GM21619 (cell line): ENCODE data around the gene CDCA5.
A peak's percentile ranks its signal among the peaks of the same experiment; 100 is the strongest.
"Not testable (repeated sequence)": the region's sequence is repeated elsewhere in the genome, so short reads cannot be mapped to it uniquely, and the experiment has no call there.

ENCODE experiments used
- ATAC-seq: cut with Tn5 transposase; IDR thresholded peaks from one replicate; pipeline ENCODE4 v1.9.1; 2021; ENCODE audit not compliant: unreplicated experiment

Gene CDCA5

DNA sequence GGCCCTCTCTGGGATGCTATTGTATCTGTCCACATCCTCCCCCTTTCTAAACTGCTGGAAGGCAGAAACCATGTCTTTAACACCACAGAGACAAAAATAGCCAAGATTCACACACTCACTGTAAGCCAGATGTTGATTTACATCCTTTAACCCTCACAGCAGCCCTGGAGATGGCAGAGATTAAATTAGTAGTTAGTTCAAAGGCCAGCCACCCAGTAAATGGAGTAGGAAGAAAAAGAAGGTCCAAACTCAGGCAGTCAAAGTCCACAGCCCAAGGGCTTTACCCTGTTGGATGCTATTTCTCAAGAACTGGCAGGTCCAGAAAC, 35.8 kb upstream of the CDCA5 start:
- no peak for ATAC-seq

DNA sequence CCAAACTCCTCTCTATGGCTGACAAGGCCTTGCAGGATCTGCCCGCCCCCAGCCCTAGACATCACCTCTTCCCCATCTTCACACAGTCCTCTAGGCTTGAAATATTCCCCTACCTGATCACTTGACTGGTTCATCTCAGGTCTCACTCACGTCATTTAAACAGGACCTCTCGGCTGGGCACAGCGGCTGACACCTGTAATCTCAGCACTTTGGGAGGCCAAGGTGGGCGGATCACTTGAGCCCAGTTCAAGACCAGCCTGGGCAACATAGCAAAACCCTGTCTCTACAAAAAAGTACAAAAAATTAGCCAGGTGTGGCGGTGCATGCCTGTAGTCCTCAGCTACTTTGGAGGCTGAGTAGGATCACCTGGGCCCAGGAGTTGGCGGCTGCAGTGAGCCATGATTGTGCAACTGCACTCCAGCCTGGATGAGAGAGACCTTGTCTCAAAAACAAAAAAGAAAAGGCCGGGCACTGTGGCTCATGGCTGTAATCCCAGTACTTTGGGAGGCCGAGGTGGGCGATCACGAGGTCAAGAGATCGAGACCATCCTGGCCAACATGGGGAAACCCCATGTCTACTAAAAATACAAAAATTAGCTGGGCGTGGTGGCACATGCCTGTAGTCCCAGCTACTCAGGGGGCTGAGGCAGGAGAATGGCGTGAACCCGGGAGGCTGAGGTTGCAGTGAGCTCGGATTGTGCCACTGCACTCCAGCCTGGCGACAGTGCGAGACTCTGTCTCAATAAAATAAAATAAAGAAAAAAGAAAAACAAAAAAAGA, 35.2 kb upstream of the CDCA5 start:
- ATAC-seq: not testable (repeated sequence)

DNA sequence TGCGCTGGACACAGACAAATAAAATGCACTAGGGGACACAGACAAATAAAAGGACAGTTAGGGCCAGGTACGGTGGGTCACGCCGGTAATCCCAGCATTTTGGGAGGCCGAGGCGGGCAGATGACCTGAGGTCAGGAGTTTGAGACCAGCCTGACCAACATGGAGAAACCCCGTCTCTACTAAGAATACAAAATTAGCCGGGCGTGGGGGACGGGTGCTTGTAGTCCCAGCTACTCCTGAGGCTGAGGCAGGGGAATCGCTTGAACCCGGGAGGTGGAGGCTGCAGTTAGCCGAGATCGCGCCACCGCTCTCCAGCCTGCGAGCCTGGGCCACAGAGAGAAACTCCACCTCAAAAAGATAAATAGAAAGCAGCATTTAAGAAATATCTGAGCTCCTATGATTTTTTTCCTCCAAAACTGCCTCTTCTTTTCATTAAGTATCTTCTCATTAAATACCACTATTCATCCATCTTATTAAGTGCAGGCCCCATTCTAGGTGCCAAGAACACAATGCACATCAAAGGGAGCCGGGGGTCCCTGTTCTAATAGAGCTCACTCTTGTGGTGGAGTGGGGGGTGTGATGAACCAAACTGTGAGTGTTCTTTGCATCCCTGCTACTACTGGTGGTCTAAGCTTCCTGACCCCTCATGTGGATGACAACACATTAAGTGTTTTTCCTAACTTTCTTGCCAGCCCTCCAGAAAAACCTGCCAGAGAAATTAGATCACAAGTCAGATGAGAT, 34.4 kb upstream of the CDCA5 start:
- no peak for ATAC-seq

DNA sequence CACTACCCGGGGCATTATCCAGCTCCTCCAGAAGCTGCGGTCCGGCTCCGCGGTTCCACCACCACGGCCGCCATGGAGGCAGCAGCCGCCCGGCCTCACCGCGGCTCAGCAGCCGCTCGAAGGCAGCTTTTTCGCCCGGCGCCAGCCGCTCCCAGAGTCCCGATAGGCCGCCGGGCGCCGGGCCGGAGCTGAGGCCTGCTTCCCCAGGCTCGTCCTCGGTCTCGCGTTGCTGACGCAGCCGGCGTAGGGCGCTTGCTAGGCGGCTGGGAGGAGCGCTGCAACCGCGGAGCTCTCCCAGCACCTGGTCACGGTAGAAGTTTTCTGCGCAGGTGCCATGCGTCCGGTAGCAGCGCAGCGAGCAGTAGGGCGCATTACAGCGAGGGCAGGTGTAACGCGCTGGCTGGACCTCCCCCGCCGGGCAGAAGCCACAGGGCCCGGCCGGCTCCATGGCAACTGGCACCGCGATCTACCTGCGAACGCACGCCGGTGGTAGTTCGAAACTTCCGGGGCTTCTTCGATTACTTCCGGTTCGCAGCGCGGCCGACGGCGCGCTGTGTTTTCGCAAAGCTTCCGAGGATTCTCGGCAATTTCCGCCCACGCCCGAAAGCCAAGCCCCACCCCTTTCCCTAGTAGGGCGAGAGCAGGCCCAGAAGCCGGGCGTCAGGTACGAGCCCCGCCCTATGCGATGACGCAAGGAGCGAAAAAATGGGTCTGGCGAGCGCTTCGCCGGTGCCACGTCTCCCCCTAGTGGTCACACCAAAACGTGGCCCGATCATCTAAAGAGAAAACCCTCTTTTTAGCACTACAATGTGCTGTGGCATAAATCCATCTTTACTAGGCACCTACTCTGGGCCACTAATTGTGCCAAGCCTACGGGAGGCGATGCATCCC, 33.6 kb upstream of the CDCA5 start, which contains the start of gene ZNHIT2:
Gene ZNHIT2 (minus strand): TSS at position 496 of the 891 bp plus-strand sequence. CDS start 48 bp downstream, at position 448.
- ATAC-seq: peak; percentile 49

DNA sequence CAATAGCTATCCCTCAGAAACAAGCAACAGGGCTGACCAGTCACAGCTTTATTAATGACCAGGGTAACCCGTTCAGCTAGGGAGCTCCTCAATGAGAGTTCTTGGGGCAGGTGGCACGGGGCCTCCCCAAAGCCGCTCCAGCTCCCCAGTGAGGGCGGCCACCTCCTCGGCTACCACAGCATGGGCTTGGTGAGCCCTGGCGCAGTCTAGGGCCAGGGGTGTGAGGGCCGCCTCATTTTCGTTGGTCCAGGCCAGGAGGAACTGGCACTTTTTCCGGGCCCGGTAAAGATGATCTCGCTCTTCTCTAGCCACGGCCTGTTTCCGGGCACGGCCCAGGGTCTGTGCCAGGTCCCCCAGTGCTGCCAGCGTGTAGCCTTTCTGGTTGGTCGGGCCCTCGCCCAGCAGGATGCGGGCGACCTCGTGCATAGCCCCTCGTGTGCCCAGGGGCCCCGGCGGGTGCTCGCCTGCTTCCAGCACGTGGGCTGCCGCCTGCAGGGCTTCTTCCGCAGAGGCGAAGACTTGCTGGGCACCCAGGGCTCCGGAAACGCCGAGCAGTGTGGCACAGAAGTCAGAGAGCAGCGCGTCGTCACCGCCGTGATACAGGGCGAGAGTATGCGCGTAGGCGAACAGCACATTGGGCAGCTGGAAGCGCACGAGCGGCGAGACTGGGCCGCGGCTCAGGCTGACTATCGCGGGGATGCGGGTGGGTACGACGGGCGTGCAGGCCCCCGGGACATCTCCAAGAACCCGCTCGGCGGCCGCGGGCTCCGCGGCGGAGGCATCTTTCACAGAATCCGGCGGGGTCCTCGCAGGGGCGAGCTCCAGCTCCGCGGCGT, 32.7 kb upstream of the CDCA5 start:
- ATAC-seq: no peak

DNA sequence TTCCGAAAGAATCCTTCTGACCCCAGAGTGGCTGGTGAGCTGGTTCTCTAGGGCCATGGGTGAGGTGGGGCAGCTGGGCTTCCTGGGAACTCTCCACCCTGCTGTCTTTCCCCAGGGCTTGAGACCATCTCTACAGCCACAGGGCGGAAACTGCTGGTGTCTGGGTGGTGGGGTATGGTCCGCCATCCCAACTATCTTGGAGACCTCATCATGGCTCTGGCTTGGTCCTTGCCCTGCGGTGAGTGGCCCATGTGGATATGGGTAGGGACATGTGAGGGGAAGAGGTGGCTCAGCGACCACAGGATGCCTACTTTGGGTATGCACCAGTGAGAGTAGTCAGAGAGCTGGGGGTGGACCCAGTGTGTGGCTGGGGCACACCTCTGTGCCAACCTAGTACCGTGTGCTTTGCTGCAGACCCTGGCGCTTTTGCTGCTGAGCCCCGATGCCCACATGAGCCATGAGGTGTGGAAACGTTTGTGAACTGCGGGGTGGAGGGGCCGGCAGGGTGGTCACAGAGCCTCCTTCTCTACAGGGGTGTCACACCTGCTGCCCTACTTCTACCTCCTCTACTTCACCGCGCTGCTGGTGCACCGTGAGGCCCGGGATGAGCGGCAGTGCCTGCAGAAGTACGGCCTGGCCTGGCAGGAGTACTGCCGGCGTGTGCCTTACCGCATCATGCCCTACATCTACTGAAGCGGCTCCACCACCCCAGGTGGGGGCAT, 31.7 kb upstream of the CDCA5 start:
- no peak for ATAC-seq

DNA sequence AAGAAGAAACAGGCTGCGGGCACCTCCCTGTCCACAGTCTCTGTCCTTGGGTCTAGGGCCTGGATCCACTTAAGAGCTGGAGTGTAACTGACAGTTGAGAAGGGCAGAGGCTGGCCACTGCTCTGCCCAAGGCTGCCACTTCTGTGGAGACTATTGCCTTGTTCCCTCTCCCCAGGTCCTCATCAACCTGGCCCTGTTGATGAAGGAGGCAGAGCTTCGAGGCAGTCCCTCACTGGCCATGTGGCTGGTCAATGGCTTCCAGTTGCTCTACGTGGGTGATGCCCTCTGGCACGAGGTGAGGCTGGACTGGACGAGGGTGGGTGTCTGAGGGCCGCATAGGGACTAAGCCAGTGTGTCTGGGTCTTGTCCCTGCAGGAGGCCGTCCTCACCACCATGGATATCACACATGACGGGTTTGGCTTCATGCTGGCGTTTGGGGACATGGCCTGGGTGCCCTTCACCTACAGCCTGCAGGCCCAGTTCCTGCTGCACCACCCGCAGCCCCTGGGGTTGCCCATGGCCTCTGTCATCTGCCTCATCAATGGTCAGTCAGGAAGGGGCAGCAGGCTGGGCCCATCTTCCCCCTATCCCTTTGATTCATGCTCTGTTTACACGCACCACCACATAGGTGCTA, 30.8 kb upstream of the CDCA5 start:
- ATAC-seq: no peak

DNA sequence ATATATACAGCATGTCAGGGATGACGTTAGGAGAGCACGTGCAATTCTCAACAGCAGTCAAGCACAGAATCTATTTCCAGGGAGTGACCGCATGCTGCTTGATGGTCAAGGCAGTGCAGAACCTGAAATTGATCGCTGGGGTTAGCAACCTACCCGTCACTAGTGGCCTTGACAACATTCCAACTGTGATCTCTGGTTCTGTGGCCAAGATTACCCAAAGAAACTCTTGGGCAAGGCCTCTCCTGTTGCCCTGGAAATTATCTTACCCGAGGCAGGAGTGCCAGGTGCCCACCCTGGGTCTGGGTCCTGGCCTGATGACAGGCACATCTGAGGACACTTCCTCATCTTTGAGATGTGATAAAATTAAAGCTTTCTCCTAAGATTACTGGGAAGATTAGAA, 30.0 kb upstream of the CDCA5 start:
- no peak for ATAC-seq

DNA sequence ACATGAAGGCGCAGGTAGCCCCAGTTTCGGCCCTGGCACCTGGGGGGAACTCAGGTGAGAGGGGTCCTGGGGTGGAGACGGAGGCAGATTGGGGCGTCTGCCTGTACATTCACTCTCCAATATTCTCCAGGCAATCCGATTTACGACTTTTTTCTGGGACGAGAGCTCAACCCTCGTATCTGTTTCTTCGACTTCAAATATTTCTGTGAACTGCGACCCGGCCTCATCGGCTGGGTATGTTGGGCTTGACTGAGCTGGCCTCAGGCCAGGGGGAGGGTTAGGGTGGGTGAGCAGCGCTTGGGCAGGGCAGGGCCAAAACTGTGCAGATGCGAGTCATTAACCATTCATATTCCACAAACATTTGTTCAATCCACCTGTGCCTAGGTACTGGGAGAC, 29.5 kb upstream of the CDCA5 start:
- no peak for ATAC-seq

DNA sequence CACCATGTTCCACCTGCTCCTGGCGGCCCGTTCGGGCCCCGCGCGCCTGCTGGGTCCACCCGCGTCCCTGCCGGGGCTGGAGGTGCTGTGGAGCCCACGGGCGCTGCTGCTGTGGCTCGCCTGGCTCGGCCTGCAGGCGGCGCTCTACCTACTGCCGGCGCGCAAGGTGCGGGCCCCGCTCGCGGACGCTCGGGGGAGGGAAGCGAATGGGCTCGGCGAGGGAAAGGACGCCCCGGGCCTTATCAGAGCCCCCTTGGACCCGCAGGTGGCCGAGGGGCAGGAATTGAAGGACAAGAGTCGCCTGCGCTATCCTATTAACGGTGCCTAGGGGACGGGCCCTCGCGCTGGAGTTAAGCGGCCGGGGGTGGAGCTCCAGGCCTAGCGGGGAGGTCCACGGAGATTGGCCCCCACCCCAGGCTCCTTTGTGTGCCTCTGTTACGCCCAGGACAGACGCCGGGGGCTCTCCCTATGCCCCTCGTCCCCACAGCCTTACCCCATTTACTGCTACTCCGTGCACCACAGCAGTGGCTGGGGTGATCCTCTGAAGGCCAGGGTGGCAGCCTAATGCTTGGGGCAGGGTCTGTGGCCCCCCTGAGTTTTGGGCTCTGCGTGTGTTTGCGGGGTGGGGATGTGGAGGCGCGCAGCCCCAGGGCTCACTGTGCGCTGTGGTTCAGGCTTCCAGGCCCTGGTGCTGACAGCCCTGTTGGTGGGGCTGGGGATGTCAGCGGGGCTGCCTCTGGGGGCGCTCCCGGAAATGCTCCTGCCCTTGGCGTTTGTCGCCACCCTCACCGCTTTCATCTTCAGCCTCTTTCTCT, 28.9 kb upstream of the CDCA5 start:
- peak; percentile 27 for ATAC-seq

DNA sequence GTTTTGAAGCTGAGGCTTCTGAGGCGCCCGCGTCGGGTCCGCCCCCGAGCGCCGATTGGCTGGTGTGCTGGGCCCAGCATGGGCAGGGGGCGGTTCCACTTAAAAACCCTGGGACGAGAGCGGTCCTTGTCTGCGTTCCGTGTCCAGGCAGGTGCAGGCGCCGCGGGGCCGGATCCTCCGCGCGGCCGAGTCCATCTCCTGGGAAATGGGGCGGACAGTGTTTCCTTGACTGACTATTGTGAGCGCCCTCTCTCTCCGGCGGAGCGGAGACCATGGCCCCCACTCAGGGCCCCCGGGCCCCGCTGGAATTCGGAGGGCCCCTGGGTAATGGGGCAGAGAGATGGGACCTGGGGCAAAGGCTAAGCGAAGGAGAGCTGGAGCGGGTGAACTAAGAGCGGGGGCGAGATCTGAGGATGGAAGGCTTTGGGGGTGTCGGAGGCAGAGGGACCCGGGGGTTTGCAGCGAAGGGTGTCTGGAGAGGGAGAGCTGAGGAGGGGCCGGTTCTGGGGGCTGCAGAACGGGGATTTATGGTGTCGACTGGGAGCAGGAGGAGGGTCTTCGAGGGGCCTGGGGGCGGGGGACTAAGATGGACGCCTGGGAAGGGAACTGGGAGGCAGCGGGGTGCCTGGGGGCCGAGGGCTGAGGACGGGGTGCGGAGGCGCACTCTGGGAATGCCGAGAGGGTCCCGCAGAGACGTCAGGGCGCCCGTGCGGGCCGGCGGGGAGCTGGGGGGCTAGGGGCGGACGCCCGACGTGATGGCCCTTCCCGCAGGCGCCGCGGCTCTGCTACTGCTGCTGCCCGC, 28.1 kb upstream of the CDCA5 start, which contains the start of gene TM7SF2:
Gene TM7SF2 (plus strand): TSS at position 129 of the 802 bp plus-strand sequence. CDS start 144 bp downstream, at position 273.
- peak; percentile 62 for ATAC-seq

DNA sequence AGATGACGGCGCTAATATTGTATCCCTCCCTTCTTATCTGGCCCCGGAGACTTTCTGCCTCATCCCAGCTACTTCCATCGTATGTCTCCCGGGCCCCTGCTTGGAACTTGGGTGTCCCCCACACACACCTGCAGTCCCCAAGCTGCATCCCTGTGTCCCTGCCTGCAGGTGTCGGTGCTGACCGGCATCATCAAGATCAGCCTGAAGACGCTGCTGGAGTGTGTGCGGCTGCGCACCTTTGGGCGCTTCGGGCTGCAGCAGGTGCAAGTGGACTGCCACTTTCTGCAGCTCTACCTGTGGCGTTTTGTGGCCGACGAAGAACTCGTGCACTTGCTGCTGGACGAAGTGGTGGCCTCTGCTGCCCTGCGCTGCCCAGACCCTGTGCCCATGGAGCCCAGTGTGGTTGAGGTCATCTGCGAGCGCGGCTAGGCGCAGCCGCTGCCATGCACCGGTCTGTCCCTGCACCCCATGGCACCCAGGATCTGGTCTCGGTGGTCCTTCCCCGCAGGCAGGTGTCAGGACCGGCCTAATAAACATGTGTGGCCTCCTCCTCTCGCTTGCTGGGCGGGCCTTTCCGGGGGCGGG, 27.4 kb upstream of the CDCA5 start:
- no peak for ATAC-seq

DNA sequence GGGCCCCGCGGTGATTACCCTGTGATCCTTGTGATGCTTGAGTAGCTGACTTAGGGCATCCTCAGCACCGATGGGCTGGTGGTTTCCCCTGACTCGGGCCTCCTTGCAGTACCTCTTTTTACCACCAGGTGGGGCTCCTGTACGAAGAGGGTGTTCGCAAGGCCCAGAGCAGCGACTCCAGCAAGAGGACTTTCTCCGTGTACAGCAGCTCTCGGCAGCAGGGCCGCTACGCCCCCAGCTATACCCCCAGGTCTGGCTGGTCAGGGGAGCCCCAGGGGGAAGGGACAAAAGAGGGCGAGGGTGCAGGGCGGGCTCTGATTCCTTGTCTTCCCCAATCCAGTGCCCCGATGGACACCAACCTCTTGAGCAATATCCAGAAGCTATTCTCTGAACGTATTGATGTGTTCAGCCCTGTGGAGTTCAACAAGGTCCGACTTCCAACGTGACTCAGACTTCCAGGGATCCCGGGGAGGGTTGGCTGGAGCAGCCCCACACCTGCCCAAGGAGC, 26.6 kb upstream of the CDCA5 start:
- no peak for ATAC-seq

DNA sequence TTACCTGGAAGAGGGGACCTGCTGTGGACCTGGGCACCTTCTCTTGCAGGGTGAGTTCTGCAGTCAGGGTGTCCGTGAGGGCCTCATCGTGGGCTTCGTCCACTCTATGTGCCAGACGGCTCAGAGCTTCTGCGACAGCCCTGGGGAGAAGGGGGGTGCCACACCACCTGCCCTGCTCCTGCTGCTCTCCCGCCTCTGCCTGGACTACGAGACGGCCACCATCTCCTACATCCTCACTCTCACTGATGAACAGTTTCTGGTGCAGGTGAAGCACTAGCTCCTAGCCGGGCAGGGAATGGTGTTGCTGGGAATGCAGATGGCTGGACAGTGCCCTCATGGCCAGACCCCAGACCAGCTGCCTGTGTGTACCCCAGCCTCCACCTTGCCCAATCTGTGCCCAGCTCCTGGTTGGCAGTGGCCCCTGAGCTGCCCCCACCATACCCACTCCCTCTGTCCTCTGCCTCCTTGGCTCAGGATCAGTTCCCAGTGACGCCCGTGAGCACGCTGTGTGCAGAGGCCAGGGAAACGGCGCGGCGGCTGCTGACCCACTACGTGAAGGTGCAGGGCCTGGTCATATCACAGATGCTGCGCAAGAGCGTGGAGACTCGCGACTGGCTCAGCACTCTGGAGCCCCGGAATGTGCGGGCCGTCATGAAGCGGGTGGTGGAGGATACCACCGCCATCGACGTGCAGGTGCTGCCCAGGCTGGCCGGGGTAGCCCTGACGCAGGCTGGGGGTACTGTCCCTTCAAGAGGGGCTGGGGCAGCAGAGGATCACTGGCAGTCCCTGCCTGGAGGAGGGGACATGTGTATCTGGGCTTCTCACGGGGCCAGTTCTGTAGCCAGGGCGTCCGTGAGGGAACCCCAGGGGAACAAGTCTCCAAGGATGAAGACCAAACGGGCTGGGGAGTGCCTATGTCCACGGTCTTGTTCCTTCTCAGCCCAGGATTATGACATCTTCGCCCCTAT, 25.7 kb upstream of the CDCA5 start:
- ATAC-seq: no peak

DNA sequence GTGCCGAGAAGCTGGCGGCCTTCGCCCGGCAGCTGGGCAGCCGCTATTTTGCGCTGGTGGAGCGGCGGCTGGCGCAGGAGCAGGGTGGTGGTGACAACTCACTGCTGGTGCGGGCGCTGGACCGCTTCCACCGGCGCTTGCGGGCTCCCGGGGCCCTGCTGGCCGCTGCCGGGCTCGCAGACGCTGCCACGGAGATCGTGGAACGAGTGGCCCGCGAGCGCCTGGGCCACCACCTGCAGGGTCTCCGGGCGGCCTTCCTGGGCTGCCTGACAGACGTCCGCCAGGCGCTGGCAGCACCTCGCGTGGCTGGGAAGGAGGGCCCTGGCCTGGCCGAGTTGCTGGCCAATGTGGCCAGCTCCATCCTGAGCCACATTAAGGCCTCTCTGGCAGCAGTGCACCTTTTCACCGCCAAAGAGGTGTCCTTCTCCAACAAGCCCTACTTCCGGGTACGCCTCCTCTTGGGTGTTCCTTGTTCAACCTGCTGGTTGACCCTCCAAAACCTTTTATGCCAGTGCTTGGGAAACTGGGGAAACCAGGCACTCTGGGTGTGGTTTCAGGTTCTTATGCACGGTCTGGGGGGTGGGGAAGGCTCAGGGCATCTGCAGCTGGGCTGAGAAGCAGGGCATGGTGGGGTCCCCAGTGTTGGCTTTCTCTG, 24.8 kb upstream of the CDCA5 start:
- no peak for ATAC-seq
